ENCODE results near the gene SLC25A47.
"Not testable (repeated sequence)": the region's sequence is repeated elsewhere in the genome, so short reads cannot be mapped to it uniquely, and the experiment has no call there.

SLC25A47 gene

DNA sequence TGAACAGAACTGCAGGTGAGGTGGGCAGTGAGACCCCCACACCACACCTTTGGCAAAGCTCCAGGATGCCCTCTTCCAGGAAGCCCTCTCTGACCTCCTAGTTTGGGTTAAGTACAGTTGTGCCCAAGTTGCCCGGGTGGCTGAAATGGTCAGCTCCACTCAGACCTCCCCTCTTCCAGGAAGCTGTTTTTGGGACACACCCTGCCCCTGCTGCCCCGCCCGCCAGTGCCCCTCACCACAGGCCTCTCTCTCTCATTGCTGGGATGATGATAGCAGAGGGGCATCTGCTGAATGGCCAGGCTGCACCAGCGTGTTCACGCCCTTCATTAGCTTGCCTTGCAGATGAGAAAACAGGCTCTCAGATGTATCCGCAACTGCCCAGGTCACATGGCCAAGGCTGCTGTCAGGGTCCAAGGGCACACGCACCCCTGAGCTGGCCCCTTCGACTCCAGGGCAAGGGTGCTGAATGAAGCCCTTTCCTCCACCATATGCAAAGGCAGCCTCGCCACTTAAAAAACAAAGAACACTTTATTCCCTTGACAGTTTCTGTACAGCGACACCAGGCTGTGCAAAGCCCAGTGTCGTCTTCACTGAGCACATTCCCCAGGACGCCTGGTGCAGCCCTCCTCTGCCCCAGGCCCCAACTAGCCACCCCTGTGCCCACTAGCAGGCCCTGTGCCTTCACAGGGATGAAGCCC is 32.4 kb upstream of the SLC25A47 start:
- no peak for DNase-seq

- no peak for DNase-seq
Observed at GRCh38 chr14:100291305-100292075, 31.6 kb upstream of the SLC25A47 start.

- DNase-seq: no peak
Observed at GRCh38 chr14:100292301-100292775, 30.8 kb upstream of the SLC25A47 start.

DNA sequence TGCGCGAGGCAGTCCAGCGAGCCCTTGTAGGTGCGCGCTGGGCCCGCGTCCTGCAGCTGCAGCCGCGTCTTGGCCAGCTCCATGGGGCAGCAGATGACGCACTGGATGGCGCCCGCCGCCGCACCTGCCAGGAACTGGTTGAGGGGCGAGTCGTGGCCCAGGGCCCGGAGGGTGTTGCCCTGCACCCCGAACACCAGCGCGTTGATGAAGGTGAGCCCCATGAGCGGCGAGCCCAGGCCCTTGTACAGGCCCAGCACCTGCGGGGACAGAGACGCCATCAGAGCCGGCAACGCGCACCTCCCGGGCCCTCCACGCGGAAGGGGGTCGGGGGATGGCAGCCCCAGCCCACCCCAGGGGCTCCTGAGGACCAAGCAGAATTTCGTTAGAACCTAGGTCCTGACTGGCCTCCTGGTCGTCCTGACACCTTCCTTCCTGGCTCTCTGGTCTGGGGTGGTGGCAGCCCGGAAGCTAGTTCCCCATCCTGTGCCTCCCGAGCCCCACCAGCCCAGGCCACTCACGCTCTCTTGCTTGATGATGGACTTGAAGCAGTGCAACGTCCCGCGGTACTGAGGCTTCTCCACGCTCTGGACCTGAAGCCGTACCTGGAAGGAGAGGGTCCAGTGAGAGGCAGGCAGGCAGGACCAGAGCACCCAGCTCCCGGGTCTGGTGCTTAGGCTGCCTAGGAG is 30.2 kb upstream of the SLC25A47 start:
- DNase-seq: no peak

DNA sequence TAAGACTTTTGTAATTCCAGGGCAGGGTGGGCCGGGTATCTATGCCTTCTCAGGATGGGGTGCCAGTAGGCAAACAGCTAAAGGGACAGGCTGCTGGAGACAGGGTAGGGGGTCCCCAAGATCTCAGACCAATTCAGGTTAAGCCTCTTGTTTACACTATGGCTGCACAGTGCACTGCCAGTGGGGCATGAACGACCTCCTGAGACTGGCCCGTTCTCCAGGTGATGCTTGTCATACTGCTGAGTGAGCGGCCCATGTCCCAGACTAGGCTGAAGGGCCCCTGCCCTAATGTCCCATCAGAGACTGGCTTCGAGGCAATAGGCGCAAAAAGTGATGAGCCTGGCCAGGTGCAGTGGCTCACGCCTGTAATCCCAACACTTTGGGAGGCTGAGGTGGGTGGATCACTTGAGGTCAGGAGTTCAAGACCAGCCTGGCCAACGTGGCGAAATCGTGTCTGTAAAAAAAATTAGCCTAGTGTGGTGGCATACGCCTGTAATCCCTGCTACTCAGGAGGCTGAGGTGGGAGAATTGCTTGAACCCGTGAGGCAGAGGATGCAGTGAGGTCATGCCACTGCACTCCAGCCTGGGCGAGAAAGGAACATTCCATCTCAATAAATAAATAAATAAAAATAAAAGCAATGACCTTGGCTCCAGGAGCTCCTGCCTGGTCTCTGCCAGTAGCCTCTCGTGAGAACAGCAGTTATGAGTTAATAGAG is 29.5 kb upstream of the SLC25A47 start:
- no peak for DNase-seq

- DNase-seq: no peak
Observed at GRCh38 chr14:100294213-100294962, 28.8 kb upstream of the SLC25A47 start.

GRCh38 chr14:100294963-100295330 is 28.2 kb upstream of the SLC25A47 start:
- DNase-seq: no peak

DNA sequence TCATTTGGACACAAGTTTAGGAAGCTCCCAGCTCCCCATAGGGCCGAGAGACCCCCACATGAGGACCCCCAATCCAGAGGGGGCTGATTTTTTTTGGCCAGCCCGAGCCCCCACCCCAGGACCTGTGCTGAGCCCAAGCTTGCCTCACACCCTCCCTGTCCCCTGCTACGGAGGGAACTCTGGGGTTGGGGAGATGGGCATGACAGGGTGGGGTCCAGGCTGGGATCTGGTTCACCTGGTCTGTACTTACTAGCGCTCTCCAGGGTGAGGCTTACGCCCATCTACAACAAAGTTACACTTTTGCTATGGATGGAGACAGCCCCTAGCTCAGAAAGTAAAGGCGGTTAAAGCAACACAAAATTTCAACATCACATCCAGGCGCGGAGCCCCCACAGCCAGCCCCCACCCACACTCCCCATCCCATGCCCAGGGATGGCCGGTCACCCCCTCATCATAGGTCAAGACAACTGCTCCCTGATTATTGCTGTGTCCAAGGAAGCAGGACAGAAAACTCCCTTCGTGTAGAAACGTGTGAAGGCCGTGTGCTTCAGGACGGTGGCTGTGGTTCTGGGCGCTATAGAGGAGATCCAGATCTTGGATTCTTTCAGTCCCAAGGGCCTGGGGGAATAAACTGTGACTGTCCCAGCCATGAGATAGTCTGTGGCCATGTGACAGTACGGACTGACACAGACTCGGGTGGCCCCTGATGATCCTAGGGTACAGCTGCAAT is 27.6 kb upstream of the SLC25A47 start:
- no peak for DNase-seq

GRCh38 chr14:100296106-100296651 is 27.0 kb upstream of the SLC25A47 start:
- DNase-seq: no peak

GRCh38 chr14:100296729-100297128 is 26.4 kb upstream of the SLC25A47 start:
- DNase-seq: not testable (repeated sequence)

GRCh38 chr14:100297320-100298300 is 25.5 kb upstream of the SLC25A47 start:
- DNase-seq: no peak

DNA sequence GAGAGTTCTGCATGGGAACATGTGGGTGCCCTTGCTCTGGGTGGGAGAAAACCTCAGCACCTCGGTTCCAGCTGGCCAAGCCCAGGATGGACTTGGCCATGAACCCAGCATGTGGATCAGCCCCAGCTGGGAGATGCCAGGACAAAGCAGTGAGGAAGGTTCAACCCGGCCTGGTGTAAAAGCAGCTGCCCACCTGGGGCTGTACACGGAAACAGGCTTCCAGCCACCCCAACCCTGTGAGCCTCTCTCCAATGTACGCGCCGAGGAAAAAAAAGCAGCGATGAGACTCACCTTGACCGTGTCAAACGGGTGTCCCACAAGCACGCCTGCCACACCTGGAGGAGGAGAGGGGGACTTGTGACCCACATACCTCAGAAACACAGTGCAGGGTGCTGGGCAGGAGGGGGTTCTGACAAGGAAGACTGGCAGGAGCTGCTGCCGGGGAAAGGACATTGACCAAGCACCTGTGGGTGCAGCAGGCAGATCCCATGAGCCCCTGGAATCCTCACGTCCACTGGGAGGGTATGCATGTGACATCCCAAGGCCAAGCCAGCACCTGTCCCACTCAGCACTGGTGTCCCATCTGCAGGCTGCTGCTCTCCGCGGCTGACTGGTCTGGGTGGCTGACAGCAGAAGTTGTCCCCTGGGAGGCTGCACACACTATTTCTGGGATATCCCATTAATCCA is 24.4 kb upstream of the SLC25A47 start:
- DNase-seq: no peak

DNA sequence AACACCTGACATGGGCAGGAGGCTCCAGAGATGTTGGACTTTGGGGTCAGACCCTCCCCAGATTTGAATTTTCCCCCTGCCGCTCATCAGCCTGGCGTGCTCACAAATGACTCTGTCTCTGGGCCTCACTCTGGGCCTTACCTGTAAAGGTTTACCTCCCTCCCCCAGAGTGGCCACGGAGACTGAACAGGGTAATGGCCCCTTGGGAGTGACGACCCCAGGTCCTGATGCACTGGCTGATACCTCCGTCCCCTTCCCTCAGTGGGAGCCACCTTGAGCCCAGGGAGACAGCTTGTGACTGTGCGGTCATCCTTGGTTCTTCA is 23.9 kb upstream of the SLC25A47 start:
- no peak for DNase-seq

DNA sequence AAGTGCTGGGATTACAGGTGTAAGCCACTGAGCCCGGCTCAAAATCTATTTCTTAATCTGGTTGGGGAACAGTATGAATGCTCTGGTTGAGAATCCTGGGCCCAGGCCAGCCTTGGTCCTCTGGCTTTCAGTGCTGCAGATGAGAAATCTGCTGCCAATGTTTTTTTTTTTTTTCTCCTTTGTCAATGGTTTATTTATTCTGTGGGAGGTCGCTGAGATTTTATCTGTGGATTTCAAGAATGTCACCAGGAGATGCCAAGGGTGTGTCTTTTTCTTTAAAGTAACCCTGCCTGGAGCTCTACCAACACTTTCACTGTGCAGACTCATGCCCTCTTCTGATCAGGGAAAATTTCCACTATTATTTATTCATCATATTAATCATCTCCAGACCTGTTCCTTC is 20.5 kb upstream of the SLC25A47 start:
- DNase-seq: no peak

- DNase-seq: no peak
Observed at GRCh38 chr14:100303179-100303578, 20.0 kb upstream of the SLC25A47 start.

DNA sequence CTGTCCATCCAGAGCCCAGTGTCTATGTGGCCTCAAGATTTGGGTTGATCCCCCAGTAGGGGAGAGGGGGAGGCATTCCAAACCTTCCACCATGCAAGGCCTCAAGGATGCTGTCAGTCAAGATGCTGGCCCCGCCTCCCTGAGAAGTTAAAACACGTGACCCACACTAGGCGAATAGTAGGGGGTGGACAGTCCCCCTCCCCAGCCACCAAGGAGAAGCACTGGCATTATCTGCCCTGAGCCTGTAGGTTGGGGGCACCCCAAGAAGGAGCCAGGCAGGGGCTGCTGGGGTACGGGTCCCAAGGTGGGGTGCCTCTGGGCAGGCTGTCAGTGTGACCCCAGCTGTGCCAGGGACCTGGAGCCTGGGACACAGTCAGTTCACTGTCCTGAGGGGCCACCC is 19.2 kb upstream of the SLC25A47 start:
- no peak for DNase-seq

DNA sequence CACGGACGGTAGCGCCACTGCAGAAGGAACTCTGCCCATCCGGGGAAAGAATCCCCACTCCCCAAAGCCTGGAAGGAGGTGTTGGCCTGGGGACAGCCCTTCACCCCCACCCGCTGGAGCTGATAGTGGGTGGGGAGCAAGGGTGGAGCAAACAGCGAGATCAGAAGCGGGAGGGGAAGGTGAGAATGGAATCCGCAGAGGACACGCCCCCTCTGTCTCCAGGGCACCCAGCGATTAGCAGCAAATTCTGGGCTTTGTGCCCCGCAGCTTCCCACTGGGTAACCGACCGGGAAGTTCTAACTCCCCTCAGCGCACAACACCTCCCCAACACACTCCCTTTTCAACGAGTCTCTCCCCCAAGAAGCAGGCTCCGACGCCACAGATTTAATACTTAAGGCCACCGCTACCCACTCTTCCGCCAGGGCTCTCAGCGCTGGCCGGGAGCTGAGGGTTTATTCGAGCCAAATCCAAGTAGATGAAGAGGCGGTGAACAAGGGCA is 18.3 kb upstream of the SLC25A47 start:
- no peak for DNase-seq

DNA sequence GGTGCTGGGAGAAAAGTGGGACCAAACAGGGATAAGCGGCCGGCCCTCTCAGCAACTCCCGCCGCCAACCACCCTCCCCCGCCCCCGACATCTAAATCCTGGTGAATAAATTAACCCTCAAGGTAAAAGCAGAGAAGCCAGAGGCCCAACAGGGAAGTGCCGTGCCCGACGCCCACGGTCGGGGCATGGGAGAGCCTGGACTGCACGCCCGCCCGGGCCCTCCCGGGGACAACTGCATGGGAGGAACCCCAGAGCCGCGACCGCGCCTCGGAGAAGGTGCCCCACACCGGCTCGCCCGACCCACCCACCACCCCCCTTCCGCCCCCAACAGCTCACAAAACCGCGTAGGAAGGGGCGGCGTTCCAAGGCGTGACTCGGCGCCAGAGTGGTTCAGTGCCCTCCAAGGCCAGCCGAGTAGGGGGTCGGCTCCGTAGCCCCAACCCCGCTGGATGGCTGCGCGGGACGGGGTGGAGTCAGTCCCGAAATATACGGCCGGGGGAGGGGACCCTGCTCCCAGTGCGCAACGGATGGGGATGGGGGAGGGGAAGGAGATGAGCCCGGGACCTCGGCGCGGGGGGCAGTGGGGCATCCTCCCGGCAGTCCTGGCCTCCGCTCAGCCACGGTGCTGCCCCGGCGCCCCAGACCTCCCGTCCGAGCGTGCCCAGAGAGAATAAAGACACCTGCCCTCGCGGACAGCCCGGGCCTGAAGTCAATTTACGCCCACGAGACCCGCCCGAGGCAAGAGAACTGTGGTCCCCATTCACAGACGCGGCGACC is 17.6 kb upstream of the SLC25A47 start:
- no peak for DNase-seq
